Breast epithelium (tissue), 3 donors: ENCODE results near the gene COG3.

ENCODE experiments used
- CTCF ChIP-seq, 3 donors: fragments of 450-650 bp; IDR thresholded peaks; one replicate each; pipeline ENCODE4 v1.5.1; 2016 to 2017; ENCODE audit warnings: antibody characterized with exemption in 3 of 3, mild to moderate bottlenecking in 3 of 3, moderate library complexity in 3 of 3
- POLR2A ChIP-seq: fragments of 450-650 bp; IDR thresholded peaks from one replicate; pipeline ENCODE4 v1.6.1; 2016; ENCODE audit warnings: antibody characterized with exemption, mild to moderate bottlenecking, moderate library complexity

- TF ChIP-seq POLR2A (no peak), CTCF (IDR thresholded peaks at IDR 0.05) (no peak)
Observed at GRCh38 chr13:45541806-45542205, 77.1 kb downstream of the COG3 start.
